Activated CD4-positive, alpha-beta T cell treated with anti-CD3 and anti-CD28 coated beads, Interleukin-2, amount 50 U/mL, for 24 hours (primary cell): ENCODE measurements around the gene SND1.

Source experiments
- DNase-seq, 2 donors: peaks; one replicate each; pipeline ENCODE4 v3.0.0-alpha.2; 2020; ENCODE audit warnings: low read depth in 1 of 2, low spot score in 1 of 2

Gene SND1

DNA sequence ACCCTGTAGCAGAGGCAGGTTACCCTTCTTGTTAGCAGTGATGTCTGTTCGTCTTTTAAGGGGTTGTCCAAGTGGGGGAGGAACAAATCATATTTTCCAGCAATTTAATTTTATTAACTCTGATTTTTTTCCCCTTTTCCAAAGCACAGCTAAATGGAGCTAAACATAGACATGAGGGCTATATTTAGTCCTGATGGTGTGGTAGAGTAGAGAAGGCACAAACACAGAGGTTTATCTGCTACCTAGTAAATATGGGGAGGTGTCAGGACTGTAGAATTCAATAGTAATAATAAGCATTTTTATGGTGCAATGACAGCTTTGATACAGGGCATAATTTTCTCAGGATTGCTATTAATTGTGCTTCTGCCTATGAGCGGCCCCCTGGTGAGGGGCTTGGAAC is 356.8 kb downstream of the SND1 start:
- DNase-seq = no peak

DNA sequence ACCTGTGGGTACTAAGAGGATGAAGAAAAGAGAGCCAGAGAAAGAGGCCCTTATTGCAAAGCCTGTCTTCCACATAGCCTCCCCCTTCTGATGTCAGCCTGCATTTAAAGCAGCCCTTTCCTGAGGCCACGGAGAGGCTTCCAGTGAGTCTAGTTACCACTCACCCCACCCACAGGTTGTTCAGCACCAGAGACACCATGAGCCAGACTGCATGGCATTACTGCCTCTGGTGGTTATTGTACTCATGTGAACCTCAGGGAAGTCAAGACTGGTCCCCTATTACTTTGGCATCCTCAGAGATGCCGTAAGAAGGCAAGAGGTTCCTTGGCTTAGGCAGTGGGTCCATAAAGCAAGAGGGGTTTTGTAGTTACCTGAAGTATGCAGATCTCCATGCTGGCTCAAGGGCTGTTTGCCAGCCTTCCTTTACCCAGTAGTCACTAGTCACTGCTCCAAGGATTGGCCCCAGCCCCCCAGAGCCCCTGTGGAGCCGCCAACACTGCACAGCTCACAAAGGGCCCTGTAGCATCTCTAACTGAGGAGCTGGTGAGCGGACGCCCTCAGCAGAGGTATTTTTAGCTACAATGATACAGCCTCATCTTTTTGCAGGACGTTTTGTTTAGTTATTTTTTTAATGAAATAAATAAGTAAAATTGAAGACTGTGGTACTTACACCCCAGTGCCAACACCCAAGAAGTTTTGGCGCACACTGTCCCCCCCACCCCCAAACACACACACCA is 358.6 kb downstream of the SND1 start:
- no peak for DNase-seq

DNA sequence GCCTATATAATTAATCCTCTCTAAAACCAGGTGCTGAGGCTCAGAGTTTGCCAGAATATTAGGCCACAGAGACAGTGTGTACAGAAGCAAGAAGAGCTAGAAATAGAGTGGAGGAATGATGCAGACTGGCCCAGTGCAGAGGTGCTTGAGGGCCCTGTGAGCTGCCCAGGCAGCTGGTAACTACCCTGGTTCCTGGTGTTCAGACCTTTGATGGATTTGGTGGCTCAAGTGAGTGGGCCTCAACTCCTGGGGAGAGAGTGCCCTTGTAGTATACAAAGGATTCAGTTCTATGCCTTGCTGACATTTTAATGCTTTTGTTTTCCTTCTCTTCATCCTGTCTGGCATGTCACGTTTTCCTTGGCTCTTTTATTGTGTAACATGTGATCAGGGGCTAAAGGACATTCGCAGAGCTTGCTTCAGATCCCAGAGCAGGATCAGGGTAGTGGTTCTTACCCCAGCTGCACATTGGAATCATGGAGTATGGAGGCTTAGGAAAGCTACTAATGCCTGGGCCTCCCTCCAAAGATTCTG is 359.2 kb downstream of the SND1 start:
- DNase-seq = no peak

DNA sequence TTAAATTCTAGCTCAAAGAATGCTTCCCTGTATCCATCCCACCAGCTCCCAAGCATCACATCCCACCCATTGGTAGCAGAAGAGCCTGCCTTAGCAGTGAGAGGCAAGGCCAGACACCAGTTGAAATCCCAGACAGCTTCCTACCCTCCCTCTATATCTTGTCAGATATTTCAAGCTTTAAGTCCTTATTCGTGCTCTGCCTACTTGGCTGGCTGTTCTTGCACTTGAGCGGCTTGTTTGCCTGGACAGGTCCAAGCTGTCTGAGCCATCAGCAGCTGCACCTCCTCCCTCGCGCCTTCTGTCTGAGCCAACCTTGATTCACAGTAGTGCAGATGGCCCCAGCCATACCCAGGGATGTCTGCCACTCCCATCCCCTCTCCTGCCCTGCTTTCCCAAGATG is 362.8 kb downstream of the SND1 start:
- no peak for DNase-seq

DNA sequence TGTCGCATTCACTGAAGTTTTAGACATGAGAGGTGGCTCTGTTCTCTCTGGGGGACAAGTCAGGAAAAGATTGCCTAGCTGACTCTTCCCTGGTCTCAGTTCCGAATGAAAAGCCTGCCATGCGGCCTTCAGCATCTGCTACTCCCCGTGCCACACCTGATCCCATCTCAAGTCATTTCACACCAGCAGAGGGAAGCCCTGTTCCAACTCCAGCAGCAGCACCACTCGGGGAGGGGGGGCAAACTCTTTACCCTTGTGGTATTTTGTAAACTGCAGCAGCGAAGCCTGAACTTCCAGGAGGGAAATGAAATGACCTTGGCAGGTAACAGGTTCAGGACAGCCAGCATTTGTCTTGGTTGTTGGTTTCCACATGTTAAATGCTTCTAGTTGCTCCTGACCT is 365.5 kb downstream of the SND1 start:
- no peak for DNase-seq

DNA sequence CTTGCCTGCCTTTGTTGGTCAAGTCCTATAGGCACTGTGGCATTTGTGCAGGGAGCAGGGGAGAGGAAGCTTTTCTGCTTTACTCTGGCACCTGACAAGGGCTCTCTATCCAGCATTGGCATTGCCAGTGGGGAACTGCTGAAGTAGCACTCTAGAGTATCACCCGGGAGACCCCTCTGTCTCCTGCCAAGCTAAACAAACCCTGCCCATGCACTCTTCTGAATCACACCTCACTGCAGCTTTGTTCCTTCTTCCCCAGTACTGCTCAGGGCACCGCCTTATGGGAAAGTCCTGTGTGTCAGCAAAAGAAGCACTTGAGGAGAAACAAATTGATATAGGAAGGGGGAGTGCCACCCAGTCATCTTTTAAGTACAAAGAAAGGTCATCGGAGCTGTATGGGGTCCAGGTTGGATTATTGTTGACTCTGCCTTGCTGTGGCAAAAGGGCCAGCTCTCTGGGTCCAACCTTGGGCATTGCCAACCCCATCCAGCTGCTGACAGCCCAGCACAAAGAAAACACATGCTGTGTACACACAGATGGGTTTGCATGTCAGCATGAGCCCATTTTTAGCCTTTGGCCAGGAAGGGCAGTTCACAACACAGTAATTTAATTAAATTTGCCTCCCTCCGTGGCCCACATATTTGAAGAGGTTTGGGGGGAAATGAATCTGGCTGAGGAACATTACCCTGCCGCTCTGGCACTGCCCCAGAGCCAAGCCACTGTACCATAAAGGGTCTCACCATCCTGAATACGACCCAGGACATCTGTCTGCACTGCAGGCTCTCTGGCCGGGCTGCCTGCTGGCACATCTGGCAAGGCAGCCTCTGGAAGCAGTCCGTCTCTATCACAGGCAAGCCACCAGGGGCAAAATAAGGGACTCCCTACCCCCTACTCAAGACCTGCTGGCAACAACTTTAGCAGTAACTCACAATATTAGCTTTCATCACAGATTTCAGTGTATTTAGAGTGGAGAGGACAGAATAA is 366.2 kb downstream of the SND1 start:
- DNase-seq = no peak

DNA sequence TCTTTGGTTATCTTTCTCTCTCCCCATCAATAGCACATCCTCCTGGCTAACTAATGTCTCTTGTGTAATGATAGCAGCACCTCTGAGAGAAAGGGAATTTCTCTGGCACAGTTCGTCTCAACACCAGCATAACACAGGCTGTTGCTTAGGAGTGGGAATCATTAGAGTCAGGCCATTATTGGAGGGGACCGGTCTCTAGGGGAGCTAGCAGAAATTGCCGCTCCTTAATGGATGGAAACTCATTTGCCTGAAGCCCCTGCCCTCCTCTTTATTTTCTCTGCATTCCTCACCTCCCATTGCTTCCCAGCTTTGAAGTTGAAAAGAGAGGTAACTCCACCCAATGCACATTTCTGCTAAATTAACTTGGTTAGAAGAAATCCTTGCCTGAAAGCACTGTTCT is 367.3 kb downstream of the SND1 start:
- DNase-seq = no peak

DNA sequence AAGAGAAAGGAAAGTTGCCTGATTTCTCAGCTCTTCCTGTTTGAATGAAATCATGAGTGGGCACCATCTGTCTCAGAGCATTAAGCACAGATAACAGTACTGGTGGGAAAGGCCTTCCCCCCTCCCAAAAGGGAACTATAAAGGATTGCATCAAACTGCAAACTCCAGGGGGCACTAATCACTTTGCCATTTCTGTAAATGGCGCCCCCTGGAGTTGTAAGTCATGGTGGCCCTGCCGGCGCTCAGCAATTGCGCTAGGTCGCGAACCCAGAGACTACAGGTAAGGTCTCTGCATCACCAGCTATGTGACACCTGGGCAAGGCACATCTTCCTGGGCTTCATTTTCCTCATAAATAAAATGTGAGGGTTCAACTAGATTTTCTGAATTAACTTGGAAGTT is 368.2 kb downstream of the SND1 start:
- DNase-seq = no peak

DNA sequence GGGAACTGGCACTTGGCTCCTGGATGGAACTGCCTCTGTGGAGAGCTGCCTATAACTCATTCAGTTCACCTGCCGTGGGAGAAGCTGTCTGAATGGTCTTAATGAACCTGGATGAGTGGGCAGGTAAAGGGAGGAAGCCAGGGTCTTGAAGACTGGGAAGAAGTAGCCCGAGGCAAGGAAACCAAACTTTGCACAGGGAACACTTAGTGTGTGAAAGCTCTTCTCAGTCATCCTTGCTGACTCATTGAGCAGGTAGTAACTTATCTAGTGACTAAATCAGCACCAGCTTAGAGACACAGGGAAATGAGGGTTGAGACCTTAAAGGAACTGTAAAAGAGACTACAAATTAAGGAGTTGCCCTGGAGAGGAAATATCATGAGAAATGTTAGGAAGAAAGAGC is 369.4 kb downstream of the SND1 start:
- no peak for DNase-seq

DNA sequence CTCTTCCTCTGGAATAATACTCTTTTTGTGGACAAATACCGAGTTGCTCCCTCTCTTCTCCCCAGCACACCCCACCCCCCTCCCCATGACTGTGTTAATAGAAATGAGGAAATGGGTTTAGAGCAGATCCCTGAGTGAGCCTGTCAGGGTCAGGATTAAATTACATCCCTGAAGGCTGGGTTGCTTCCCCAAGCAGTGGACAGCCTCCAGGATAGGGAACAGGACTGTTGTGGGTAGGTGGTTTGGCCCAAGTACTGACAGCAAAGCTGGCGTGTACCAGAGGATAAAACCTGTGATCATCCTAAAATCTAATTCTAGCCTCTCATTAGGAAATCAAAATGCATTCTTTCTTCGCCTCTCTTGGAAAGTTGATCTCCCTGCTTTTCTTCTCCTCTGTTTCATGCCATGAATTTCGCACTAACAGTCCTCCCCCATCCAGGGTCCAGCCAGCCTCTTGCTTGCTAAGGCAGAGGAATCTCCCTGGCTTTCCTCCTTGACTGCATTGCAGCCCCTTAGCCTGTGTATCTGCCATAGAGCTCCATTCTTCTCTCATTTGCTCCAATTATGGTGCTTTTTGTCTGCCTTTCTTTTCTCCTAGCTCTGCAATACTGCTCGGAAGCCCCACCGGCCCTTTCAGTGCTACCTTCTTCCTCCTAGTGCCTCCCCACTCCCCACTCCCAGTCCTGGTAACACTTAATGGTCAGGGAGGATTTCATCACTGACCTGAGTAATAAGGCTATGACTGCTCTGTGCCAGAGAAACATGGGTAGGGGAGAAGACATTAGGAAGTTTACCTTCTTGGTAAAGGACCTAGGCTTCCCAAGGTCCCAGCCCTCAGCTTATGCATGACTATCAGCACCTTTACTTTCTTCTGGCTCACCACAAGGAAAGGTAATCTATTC is 370.9 kb downstream of the SND1 start:
- DNase-seq = no peak

DNA sequence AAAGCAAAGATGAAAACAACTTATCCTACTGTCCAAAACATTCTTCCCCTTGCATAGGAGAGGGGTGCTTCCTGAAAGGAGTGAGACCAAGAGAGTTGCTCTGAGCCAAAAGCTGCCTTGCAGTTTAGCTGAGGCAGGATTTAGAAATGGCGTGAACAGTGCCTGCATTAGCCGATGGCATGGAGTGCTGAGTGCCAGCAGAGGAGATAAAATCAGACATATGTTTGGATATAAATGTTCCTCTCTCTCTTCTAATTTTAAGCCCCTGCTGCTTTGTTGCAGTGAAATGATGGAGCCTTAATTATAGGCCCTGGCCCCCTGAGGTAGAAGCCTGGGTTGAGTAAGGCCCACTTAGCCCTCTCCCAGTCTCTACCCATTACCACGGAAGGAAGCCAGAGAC is 372.2 kb downstream of the SND1 start:
- DNase-seq = no peak

DNA sequence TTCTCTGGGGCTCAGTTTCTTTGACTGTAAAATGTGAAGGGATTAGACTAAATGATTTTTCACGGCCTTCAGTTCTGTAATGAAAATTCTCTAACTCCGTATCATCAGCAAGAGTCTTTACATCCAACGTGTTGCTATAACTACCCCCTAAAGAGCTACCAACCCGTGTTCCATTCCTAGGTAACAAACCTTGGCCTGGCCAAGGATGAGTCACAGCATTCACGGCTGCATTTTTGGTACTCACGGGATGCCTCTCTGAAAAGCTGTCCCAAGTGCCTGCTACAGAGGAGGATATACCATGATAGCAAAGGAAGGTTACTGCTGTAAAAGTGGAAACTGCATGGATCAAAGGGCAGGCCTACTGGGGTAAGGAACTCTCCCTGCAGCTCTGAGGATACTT is 373.4 kb downstream of the SND1 start:
- DNase-seq = no peak

DNA sequence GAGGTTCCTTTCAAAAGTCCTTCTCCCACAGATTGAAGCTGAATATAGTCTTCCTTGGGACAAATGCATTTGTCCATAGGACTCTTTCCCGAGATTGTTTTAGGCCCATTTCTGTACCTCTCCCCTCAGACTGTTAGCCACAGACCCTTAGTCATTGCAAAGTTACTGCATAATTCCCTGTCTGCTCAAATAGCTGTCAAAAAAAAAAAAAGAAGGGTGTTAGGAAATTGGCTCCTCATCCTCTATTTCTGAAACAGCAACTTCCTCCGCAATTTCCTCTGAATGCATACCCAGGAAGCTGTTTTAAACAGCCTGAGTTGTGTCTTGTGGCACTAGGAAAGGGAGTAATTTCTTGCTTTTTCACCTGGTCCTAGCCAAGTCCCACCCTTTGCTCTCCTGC is 373.8 kb downstream of the SND1 start:
- DNase-seq = no peak

DNA sequence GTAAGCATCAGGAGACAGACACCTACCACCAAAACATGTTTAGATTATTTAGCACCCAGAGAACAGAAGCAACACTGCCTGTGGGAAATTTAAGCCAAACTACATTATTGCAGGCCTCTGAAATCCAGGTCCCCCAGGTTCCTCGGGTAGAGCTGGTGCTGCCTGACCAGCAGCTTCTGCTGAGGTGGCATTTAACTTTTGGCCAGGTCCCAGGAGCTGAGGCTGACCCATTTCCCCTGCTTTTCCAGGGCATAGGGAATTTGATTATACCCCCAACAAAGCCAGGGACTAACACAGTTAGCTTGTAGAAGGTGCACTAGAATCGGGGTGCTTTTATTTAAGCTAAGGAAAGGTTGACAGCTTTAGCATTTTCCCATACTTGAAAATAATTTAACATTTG is 374.6 kb downstream of the SND1 start:
- DNase-seq = no peak

DNA sequence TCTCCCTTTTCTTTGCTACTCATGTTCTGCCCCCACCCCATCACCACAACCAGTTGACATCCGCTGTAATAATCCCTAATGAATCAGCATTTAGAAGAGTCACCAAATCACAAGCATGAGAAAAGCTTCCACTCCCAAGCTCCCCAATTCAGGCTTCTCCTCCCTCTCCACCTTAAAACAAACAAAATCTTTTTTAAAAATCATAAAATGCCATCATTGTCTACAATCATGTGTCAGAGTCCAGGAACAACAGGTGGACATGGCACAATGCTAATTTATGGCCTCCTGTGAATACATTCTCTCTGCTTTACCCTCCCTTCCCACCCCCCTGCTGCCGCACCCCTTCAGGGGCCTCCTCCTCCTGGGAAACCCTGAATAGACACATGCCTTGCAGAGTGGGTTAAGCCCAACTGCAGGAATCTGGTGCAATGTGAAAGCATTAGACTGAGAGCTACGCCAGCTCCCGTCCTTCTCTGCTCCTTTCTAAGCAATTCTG is 375.5 kb downstream of the SND1 start:
- DNase-seq = no peak

DNA sequence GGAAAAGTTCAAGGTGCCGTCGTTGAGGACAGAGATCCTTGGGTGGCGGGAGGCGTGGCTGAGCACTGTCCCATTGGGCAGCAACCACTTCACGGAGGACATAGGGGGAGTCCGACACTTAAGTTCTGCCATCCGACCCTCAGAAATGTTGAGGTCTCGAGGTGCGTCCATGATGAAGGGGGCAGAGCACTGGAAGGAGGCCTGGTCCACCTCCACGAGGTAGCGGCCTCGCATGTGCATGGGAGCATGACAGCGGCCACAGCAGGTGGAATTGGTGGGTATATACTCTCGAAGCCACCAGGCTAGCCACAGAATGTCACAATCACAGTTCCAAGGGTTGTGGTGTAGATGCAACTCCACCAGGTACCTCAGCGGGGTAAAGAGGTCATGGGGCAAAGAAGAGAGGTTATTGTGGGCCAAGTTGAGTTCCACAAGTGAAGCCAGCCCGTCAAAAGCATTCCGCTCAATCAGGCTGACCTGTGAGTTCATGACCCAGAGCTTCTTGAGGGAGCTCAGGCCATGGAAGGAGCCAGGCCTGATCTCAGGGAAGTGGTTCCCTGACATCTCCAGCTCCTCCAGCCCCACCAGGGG is 377.5 kb downstream of the SND1 start:
- DNase-seq = no peak

DNA sequence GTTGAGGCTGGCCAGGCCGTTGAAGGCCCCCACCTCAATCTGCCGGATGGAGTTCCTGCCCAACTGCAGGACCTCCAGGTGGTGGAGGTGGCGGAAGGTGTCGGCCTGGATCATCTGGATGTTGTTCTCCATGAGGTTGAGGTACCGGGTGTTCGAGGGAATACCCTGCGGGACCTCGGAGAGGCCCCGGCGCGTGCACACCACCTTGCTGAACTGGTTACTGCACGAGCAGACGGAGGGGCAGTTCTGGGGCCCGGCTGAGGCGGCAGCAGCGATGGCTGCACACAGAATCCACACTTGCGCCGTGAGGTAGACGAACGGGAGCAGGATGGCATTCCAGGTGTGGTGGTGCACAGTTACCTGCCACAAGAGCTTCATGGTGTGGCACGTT is 378.3 kb downstream of the SND1 start:
- no peak for DNase-seq

DNA sequence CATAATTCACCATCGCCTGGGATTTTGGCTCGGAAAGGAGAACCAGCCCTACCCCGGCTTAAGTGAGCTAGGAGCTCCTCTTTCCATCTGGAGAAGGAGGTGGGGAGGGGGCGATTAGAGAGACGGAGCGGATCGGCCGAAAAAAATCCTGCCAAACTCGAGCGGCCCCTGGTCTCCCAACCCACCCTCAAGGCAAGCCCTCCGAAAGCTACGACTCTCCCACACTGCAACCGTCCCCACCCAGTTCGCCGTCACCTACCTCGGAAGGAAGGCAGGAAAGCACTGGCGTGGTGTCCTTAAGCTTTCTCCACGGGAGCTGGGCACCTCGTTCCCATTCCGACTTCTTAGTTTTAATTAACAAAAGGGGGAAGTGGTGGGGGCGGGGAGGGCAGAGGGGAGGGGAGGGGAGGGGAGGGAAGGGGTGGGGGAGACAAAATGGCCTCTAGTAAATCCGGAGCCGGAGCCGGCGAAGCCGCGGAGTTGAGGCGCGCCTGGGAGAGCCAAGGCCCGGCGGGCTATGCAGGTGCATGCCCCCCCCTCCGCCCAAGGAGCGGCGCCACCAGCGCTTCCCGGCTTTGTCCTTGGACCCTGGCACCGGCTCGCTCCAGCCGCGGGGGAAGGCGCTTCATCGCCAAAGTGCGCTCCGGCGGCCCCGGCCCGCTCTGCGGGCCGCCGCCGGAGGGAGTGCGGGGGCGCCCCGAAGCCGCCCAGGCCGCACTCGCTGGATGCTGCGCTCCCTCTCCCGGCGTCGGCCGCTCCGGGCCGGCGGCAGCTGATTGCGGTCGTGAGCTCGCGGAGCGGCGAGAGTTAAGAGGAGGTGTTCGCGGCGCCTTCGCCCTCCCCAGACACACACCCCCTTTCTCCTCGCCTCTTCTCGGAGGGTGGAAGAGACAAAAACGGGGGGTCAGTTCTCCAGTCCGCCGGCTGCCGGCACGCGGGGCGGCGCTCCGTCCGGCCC is 378.9 kb downstream of the SND1 start, which contains the start of gene LRRC4:
TSS of gene LRRC4 (minus strand) at position 784 of the 958 bp plus-strand sequence. CDS start 797 bp downstream, outside the sequence.
- DNase-seq = no peak

DNA sequence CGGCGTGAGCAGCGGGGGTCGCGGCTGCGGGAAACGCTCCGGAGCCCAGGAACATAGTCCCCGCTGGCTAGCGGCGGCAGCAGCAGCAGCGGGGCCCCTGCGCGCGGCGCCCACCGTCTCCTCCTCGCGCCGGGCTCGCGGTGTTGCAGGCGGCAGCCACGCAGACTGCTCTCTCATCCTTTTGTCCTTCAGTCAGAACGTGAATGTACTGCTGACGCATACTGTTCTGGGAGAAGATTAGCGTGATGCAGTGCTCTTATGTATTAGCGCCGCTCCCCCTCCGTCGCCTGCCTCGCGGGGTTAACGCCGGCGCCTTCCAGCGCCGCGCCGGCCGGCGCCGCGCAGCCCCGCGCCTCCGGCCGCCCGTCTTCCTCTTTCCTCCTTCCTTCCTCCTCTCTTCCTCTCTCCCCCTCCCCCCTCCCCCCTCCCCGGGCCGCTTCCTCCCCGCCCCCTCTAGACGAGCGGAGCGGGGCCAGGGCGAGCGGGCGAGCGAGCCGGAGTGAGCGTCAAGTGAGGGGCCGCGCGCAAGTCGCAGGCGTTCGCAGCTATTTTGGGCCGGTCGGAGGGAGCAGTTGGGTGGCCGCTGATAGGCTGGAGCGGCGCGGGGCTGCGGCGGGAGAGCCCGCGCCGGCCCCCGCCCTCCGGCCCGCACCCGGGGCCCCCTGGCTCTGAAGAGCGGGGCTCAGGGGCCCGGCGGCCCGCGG is 380.1 kb downstream of the SND1 start:
- DNase-seq = peak; percentile 21 to 49
